ENCODE results near the gene SCAF8. TPM values are rescaled to one million over a fixed set of nuclear protein-coding genes. Genes with fewer than 3 reads are reported as not detected.

The SCAF8 gene
- total RNA-seq (10 to 100 TPM; 37.1 to 46.3 (median 40.8) TPM), polyA plus RNA-seq (10 to 100 TPM in 2 of 3 donors, 1 to 10 TPM in 1; 9.0 to 13.3 (median 10.8) TPM)

DNA sequence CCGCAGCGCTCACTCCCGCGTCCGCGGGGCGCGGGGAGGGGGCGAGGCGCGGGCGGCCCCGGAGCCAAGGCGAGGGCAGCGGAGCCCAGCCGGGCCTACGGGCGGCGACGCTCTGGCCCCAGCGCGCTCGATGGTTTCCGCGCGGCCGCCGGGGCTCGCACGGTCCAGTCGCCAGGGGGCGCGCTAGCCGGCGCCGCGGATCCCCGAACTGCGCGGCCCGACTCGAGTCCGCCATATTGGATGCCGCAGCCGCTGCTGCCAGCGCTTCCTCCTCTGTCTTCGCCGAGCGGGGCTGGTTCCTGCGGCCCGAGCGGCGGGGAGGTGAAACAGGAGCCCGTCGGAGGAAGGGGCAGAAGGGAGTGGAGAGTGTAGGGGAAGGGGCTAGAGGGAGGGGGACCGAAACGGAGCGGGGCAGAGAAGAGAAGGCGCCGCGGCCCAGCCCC, at the start of gene SCAF8:
SCAF8 (plus strand) TSS at position 234 of the 443 bp plus-strand sequence. CDS start 485 bp downstream, outside the sequence.
- intact Hi-C loops (cut with DNase I) = loop anchor here (2.0 to 10.0 kb wide), 4 partner anchors 58 to 442 kb away; partner anchors contain the start of gene CNKSR3
- TF ChIP-seq EP300 (IDR thresholded peaks at IDR 0.05) (peak in 1 of 4 donors; percentile 1), POLR2A (IDR thresholded peaks at IDR 0.05) (peak in 1 of 2 donors; percentile 35), POLR2AphosphoS5 (IDR thresholded peaks at IDR 0.05) (peak; percentile 38 to 80 (median 62)), CTCF (IDR thresholded peaks at IDR 0.05) (peak in 2 of 4 experiments; percentile 19 to 84)
- Histone ChIP-seq H3K4me1 (peaks cover 0 to 47% (median 44%) of the 10 kb centered on the region in 4 donors), H3K27me3 (no peaks in the 10 kb centered on the region), H3K36me3 (peaks cover 0 to 3% (median 0%) of the 10 kb centered on the region in 4 donors), H3K27ac (peak within 1 kb of the TSS; percentile 96 to 100 (median 100)), H3K4me3 (peak within 1 kb of the TSS; percentile 74 to 98 (median 98)), H3K9me3 (no peaks in the 10 kb centered on the region)
- WGBS, 2 donors = 0% methylated on average over 61 of the region's 61 CpGs
- peak; percentile 87 for DNase-seq

DNA sequence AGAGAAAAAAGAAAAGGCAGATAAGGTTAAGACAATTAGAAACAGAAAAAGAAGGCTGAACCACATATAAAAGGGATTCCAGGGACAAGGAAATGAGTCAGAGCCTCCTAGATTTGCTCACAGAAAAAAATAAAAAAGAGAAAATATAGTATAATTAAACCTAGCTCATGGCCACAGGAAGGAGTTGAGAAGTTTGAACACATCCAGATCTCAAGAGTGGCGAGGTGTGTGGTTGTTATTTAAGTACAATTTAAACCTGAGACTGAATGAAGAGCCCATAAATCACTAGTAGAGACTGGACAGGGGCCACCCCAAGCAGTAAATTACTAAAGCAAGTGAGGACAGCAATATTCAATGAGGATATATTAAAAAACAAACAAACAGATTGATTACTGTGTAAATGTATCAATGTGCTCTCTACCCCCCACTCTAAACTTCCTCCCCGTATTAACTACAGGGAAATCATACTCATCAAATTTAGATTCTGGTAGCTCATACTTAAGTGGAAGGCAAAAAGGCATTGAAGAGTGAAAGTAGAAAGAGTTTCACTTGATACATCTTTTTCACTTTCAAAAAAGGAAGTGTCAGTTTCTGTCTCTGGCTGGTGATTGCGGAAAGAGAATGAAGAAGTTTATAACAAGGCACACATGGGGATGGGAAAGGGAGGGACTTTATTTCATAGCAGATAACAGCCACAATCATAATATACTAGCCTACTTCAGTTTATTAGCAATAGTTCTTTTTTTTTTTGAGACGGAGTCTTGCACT, 49.3 kb upstream of the SCAF8 start:
- Histone ChIP-seq H3K4me1 (no peaks in the 10 kb centered on the region), H3K4me3 (no peak overlapping the region), H3K27me3 (no peaks in the 10 kb centered on the region), H3K27ac (no peak overlapping the region), H3K9me3 (no peaks in the 10 kb centered on the region), H3K36me3 (no peaks in the 10 kb centered on the region)
- DNase-seq = no peak
- WGBS, 2 donors = 5 to 17% methylated on average over 4 of the region's 4 CpGs
- intact Hi-C loops (cut with DNase I) = no loop called here
- no peak for TF ChIP-seq EP300 (IDR thresholded peaks at IDR 0.05)
- no peak for TF ChIP-seq CTCF (IDR thresholded peaks at IDR 0.05)
- no peak for TF ChIP-seq POLR2AphosphoS5 (IDR thresholded peaks at IDR 0.05)
- no peak for TF ChIP-seq POLR2A (IDR thresholded peaks at IDR 0.05)

GRCh38 chr6:154686162-154686561, 47.1 kb upstream of the SCAF8 start:
- Histone ChIP-seq H3K9me3 (no peaks in the 10 kb centered on the region), H3K4me1 (peaks cover 0 to 9% (median 0%) of the 10 kb centered on the region in 4 donors), H3K36me3 (no peaks in the 10 kb centered on the region), H3K4me3 (no peak overlapping the region), H3K27ac (no peak overlapping the region), H3K27me3 (no peaks in the 10 kb centered on the region)
- DNase-seq = no peak
- no peak for TF ChIP-seq POLR2A (IDR thresholded peaks at IDR 0.05)
- TF ChIP-seq CTCF (IDR thresholded peaks at IDR 0.05) = no peak
- no peak for TF ChIP-seq POLR2AphosphoS5 (IDR thresholded peaks at IDR 0.05)
- no peak for TF ChIP-seq EP300 (IDR thresholded peaks at IDR 0.05)
- intact Hi-C loops (cut with DNase I) = no loop called here
- WGBS, 2 donors = 51 to 82% methylated on average over 1 of the region's 1 CpG

- DNase-seq = no peak
- H3K27me3 ChIP-seq = no peaks in the 10 kb centered on the region
- H3K27ac ChIP-seq = no peak overlapping the region
- H3K4me3 ChIP-seq = no peak overlapping the region
- intact Hi-C loops (cut with DNase I) = no loop called here
- H3K4me1 ChIP-seq = peaks cover 0 to 9% (median 0%) of the 10 kb centered on the region in 4 donors
- TF ChIP-seq EP300 (IDR thresholded peaks at IDR 0.05) = no peak
- TF ChIP-seq POLR2A (IDR thresholded peaks at IDR 0.05) = no peak
- no peak for TF ChIP-seq POLR2AphosphoS5 (IDR thresholded peaks at IDR 0.05)
- no peak for TF ChIP-seq CTCF (IDR thresholded peaks at IDR 0.05)
- no peaks in the 10 kb centered on the region for H3K9me3 ChIP-seq
- 83 to 84% methylated on average over 5 of the region's 5 CpGs for WGBS, 2 donors
- H3K36me3 ChIP-seq = no peaks in the 10 kb centered on the region
Observed at GRCh38 chr6:154689493-154690255, 43.5 kb upstream of the SCAF8 start.

Data from sigmoid colon (tissue), 7 donors.